Measurements from ENCODE around the gene CLHC1.

DNA sequence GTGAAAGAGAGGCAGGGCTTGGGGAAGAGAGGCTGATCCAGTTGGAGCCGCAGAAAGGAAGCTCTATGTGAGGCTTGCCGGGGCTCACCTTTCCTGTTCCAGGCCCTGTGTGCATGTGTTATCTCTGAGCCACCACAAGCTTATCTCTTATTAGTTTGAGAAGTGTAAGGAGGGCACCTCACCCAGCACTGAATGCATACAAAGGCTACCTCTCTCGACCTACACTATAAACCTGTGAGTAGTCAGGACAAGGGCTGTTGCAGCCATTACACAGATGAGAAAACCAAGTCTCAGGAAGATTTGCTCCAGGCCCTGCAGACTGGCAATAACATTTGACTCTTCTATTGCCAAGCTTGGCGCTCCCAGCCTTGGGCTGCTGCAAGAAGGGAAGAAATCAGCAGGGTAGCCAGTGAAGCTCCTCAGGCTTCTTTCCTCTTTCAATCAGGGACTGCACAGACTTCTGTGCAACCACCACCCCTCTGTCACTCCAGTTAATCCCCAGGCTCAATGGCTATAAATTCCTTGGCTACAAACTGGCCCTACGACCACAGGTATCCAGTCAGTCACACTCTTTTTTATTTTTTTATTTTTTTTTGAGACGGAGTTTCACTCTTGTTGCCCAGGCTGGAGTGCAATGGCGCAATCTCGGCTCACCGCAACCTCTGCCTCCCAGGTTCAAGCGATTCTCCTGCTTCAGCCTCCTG lies 73.8 kb downstream of the CLHC1 start:
- TF ChIP-seq, protein P1, sequence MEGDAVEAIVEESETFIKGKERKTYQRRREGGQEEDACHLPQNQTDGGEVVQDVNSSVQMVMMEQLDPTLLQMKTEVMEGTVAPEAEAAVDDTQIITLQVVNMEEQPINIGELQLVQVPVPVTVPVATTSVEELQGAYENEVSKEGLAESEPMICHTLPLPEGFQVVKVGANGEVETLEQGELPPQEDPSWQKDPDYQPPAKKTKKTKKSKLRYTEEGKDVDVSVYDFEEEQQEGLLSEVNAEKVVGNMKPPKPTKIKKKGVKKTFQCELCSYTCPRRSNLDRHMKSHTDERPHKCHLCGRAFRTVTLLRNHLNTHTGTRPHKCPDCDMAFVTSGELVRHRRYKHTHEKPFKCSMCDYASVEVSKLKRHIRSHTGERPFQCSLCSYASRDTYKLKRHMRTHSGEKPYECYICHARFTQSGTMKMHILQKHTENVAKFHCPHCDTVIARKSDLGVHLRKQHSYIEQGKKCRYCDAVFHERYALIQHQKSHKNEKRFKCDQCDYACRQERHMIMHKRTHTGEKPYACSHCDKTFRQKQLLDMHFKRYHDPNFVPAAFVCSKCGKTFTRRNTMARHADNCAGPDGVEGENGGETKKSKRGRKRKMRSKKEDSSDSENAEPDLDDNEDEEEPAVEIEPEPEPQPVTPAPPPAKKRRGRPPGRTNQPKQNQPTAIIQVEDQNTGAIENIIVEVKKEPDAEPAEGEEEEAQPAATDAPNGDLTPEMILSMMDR (IDR thresholded peaks at IDR 0.05 in 2 of 3, conservative IDR thresholded peaks at IDR 0.05 in 1 of 3; ENCODE audit: control insufficient read depth in 2 of 3, extremely low read depth in 1 of 3, insufficient read depth in 1 of 3, low read depth in 3 of 3, low read length in 3 of 3) = no peak
- TF ChIP-seq EZH2 (IDR thresholded peaks at IDR 0.05; ENCODE audit: borderline replicate concordance, control insufficient read depth, low read depth, low read length) (no peak), DPF2 (IDR thresholded peaks at IDR 0.05) (no peak), STAT3 (IDR thresholded peaks at IDR 0.05; ENCODE audit: low read depth, low read length) (no peak), POLR2AphosphoS2 (IDR thresholded peaks at IDR 0.05; ENCODE audit: low read depth, low read length) (no peak)
